Heart left ventricle (tissue), 16 donors: ENCODE results near the gene TBC1D1. TPM values are rescaled to one million over a fixed set of nuclear protein-coding genes. Genes with fewer than 3 reads are reported as not detected.

ENCODE experiments used
- ATAC-seq, 4 donors: fragments of 200-7000 bp; cut with Tn5 transposase; one replicate each; pipeline ENCODE4 v1.9.1; 2020 to 2022; ENCODE audit warnings: moderate library complexity in 4 of 4, mild to moderate bottlenecking in 3 of 4, moderate number of reproducible peaks in 1 of 4
- DNase-seq, 5 donors: peaks; one replicate each; pipeline ENCODE4 v3.0.0-alpha.2; 2020
- H3K27ac ChIP-seq, 12 donors: fragments of 200-600 bp; sonication (generic) in 4 of 12; one replicate each; pipeline versions ENCODE4 v1.5.0 to v1.8.0; 2016 to 2022; ENCODE audit warnings: mild to moderate bottlenecking in 2 of 12
- H3K27me3 ChIP-seq, 9 donors: fragments of 200-600 bp; sonication (generic) in 2 of 9; one replicate each; pipeline versions ENCODE4 v1.5.1 to v1.8.0; 2016 to 2022; ENCODE audit warnings: mild to moderate bottlenecking in 3 of 9
- H3K36me3 ChIP-seq, 9 donors: fragments of 200-600 bp; sonication (generic) in 2 of 9; one replicate each; pipeline versions ENCODE4 v1.5.0 to v1.8.0; 2018 to 2022; ENCODE audit warnings: mild to moderate bottlenecking in 2 of 9
- H3K4me1 ChIP-seq, 12 donors: fragments of 200-600 bp; sonication (generic) in 4 of 12; one replicate each; pipeline versions ENCODE4 v1.5.0 to v1.8.0; 2016 to 2022; ENCODE audit warnings: mild to moderate bottlenecking in 3 of 12
- H3K4me3 ChIP-seq, 12 donors: fragments of 200-600 bp; sonication (generic) in 4 of 12; one replicate each; pipeline versions ENCODE4 v1.5.0 to v1.8.0; 2017 to 2022; ENCODE audit warnings: mild to moderate bottlenecking in 9 of 12, moderate library complexity in 4 of 12
- H3K9me3 ChIP-seq, 12 donors: fragments of 200-600 bp; sonication (generic) in 4 of 12; one replicate each; pipeline versions ENCODE4 v1.5.0 to v1.8.0; 2016 to 2022; ENCODE audit warnings: mild to moderate bottlenecking in 1 of 12
- CTCF ChIP-seq, 12 donors: fragments of 200-600 bp; sonication (generic) in 4 of 12; IDR thresholded peaks; one replicate each; pipeline versions ENCODE4 v1.5.0 to v1.8.0; 2018 to 2022; ENCODE audit warnings: antibody characterized with exemption in 12 of 12, mild to moderate bottlenecking in 5 of 12
- POLR2A ChIP-seq, 2 donors: fragments of 450-650 bp; IDR thresholded peaks; one replicate each; pipeline ENCODE4 v1.6.1; 2017; ENCODE audit warnings: antibody characterized with exemption in 2 of 2, mild to moderate bottlenecking in 2 of 2, moderate library complexity in 2 of 2
- WGBS, 4 donors: extraction: QIAGEN DNeasy Blood & Tissue Kit in 2 of 4; methylation state at CpG; one replicate each; pipeline versions ENCODE4 v1.1.5 to v1.1.7; 2013 to 2018; 5-methylcytosine and 5-hydroxymethylcytosine counted together
- intact Hi-C, 10 donors: fragments of 100-400 bp; cut with DNase I; formaldehyde crosslinking; loops; one replicate each; pipeline versions ENCODE4 v1.11.1 to v1.14.2; 2022
- polyA plus RNA-seq, 2 donors: library from polyadenylated mRNA; stranded (reverse); fragments of 200-250 nt; gene quantifications; one replicate each; pipeline ENCODE4 v1.2.3, GENCODE V29; 2013
- total RNA-seq, 9 donors: library from RNA; depleted of rRNA in 2 of 9; stranded (reverse); fragments of >200 nt in 2 of 9; fragmentation: NEBNext Ultra II Directional in 3 of 9; extraction: Animal tissue kit (Norgen Biotek cat#: 25700) in 3 of 9; gene quantifications; one replicate each; pipeline versions ENCODE4 v1.1.0 to v1.2.4, GENCODE V29; 2016 to 2023
- donor health status: ischemic (EF 13 %, LVEDD 7.1; RV severe dilation, severe dysfunction).
- donor health status: healthy with polysubstance abuse.
- donor health status: DM: no; HTN: yes; CAD: no.
- donor health status: DM: no; HTN: no; CAD: no.
- donor health status: ischemic (EF 25% LVEDD 6.9; RV normal size, moderate dysfunction).
- donor health status: ischemic (EF 25% LVEDD 5.7; RV mildly dilated, moderate dysfunction).
- donor health status: healthy.
- donor health status: DM: yes; HTN: yes; CAD: no.
- donor health status: ischemic (EF 35%, LVEDD 5.7; RV mildly dilated, moderate dysfunction).
- donor health status: nonischemic (EF 11% LVEDD 7.7; RV severe dilation, severe dysfunction).
- donor health status: DM: yes; HTN: yes; CAD: no.
- donor health status: PGD.
- donor health status: ischemic (EF 29% LVEDD 5.4; RV normal size, mild dysfunction).
- donor health status: nonischemic (EF 23%, LVEDD 6.1; RV moderate dilation, normal function).

The TBC1D1 gene
- total and polyA plus RNA-seq, 11 donors = 81.7 to 269 (median 140) TPM

- no peak for TF ChIP-seq CTCF (IDR thresholded peaks at IDR 0.05)
- peak overlapping the region in 6 of 12 donors; percentile 4 to 43 (median 30) for H3K27ac ChIP-seq
- H3K4me1 ChIP-seq = peaks cover 0 to 63% (median 32%) of the 10 kb centered on the region in 12 donors
- no peaks in the 10 kb centered on the region for H3K27me3 ChIP-seq
- no peak overlapping the region for H3K4me3 ChIP-seq
- WGBS, 4 donors = 60 to 68% (median 65%) methylated on average over 4 of the region's 4 CpGs
- ATAC-seq = peak; percentile 66 to 85 (median 77)
- no peak for DNase-seq
- intact Hi-C loops = loop anchor here in 3 of 10 donors (5.0 kb wide), 1 partner anchor 36 kb away; no protein-coding TSS in a partner anchor
- H3K9me3 ChIP-seq = no peaks in the 10 kb centered on the region
- peaks cover 0 to 63% (median 39%) of the 10 kb centered on the region in 9 donors for H3K36me3 ChIP-seq
Measured at GRCh38 chr4:38113132-38113531, 222.2 kb downstream of the TBC1D1 start.

GRCh38 chr4:38113551-38113950 is 222.7 kb downstream of the TBC1D1 start:
- Histone ChIP-seq H3K27me3 (no peaks in the 10 kb centered on the region), H3K9me3 (no peaks in the 10 kb centered on the region), H3K36me3 (peaks cover 0 to 63% (median 39%) of the 10 kb centered on the region in 9 donors), H3K4me1 (peaks cover 0 to 67% (median 32%) of the 10 kb centered on the region in 12 donors), H3K4me3 (no peak overlapping the region), H3K27ac (peak overlapping the region in 8 of 12 donors; percentile 10 to 54 (median 42))
- DNase-seq = no peak
- TF ChIP-seq POLR2A (IDR thresholded peaks at IDR 0.05) (no peak), CTCF (IDR thresholded peaks at IDR 0.05) (no peak)
- intact Hi-C loops = loop anchor here in 3 of 10 donors (5.0 kb wide), 1 partner anchor 36 kb away; no protein-coding TSS in a partner anchor
- ATAC-seq = peak in 1 of 4 donors; percentile 14
- WGBS, 4 donors = 82 to 96% (median 89%) methylated on average over 2 of the region's 2 CpGs

- Histone ChIP-seq H3K9me3 (no peaks in the 10 kb centered on the region), H3K27ac (peak overlapping the region in 10 of 12 donors; percentile 31 to 59 (median 40)), H3K36me3 (peaks cover 0 to 63% (median 41%) of the 10 kb centered on the region in 9 donors), H3K4me3 (no peak overlapping the region), H3K27me3 (no peaks in the 10 kb centered on the region), H3K4me1 (peaks cover 0 to 67% (median 32%) of the 10 kb centered on the region in 12 donors)
- peak; percentile 10 to 53 (median 22) for ATAC-seq
- intact Hi-C loops = loop anchor here in 4 of 10 donors (5.0 kb wide), 2 partner anchors 37 to 52 kb away; no protein-coding TSS in a partner anchor
- DNase-seq = peak in 1 of 5 donors; percentile 35
- WGBS, 4 donors = 47 to 59% (median 50%) methylated on average over 6 of the region's 6 CpGs
- no peak for TF ChIP-seq CTCF (IDR thresholded peaks at IDR 0.05)
- TF ChIP-seq POLR2A (IDR thresholded peaks at IDR 0.05) = no peak
Measured at GRCh38 chr4:38114386-38115150, 223.7 kb downstream of the TBC1D1 start.

- H3K27ac ChIP-seq = peak overlapping the region in 5 of 12 donors; percentile 3 to 40 (median 18)
- no peak for TF ChIP-seq POLR2A (IDR thresholded peaks at IDR 0.05)
- TF ChIP-seq CTCF (IDR thresholded peaks at IDR 0.05) = no peak
- peaks cover 0 to 67% (median 36%) of the 10 kb centered on the region in 12 donors for H3K4me1 ChIP-seq
- DNase-seq (no peak), ATAC-seq (no peak)
- no peaks in the 10 kb centered on the region for H3K9me3 ChIP-seq
- no peaks in the 10 kb centered on the region for H3K27me3 ChIP-seq
- intact Hi-C loops = loop anchor here in 1 of 10 donors (5.0 kb wide), 1 partner anchor 53 kb away; no protein-coding TSS in a partner anchor
- H3K36me3 ChIP-seq = peaks cover 0 to 63% (median 50%) of the 10 kb centered on the region in 9 donors
- WGBS, 4 donors = 96 to 97% (median 97%) methylated on average over 5 of the region's 5 CpGs
- no peak overlapping the region for H3K4me3 ChIP-seq
Measured at GRCh38 chr4:38115601-38116000, 224.7 kb downstream of the TBC1D1 start.
